NCI-H345 (cell line): ENCODE measurements around the gene AAR2.

Experiments used
- DNase-seq: peaks from one replicate; lab custom pipeline; 2025; lab: John Stamatoyannopoulos, UW

Gene AAR2

DNA sequence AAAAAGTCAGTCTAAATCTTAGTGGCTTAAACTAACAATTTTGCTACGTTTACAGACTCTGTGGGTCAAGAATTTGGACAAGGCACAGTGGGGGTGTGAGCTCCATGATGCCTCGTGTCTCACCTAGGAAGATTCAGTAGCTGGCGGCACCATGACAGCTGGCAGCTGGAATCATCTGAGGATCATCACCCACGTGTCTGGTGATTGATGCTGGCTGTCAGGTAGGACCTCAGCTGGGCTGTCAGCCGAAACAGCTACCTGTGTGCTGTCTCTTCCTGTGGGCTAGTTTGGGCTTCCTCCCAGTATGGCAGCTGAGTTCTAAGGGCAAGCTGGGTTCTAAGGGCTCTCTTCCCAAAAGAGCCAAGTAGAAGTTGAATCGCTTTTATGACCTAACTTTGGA lies 43.5 kb downstream of the AAR2 start:
- no peak for DNase-seq

DNA sequence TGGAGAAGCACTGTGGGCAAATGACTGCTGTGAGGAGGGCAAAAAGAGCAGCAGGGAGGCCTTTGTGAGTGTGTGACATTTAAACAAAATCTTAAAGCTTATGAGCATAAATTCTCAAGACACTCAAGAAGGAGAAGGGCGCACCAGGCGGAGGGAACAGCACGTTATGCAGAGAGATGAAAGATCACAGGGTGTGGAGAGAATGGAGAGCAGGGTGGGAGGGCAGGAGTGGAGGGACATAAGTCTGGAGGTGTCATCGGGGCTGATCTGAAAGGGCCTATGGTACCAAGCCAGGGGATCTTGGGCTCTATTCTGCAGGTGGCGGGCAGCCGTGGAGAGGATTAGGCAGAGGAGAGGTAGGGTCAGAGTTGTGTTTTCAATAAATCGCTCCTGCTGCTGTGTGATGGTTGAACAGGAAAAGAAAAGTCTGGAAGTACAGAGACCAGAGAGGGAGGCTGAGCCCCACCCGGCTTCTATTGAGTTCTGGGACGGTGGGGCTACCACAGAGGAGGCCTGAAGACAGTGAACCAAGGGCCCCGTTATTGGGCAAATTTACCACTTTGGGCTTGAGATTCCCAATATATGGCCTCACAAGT lies 45.6 kb downstream of the AAR2 start:
- DNase-seq, result no peak

DNA sequence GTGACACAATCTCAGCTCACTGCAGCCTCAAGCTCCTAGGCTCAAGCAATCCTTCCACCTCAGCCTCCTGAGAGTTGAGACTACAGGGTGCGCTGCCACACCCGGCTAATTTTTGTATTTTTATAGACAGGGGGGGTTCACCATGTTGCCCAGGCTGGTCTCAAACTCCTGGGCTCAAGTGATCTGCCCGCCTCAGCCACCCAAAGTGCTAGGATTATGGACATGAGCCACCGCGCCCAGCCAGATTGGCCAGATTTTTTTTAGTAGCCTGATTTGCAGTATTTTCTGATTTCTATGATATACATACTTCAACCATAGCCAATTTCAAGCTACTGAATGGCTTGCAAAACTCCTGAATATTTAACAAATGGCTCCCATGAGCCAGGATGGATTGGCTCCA lies 48.5 kb downstream of the AAR2 start:
- no peak for DNase-seq

DNA sequence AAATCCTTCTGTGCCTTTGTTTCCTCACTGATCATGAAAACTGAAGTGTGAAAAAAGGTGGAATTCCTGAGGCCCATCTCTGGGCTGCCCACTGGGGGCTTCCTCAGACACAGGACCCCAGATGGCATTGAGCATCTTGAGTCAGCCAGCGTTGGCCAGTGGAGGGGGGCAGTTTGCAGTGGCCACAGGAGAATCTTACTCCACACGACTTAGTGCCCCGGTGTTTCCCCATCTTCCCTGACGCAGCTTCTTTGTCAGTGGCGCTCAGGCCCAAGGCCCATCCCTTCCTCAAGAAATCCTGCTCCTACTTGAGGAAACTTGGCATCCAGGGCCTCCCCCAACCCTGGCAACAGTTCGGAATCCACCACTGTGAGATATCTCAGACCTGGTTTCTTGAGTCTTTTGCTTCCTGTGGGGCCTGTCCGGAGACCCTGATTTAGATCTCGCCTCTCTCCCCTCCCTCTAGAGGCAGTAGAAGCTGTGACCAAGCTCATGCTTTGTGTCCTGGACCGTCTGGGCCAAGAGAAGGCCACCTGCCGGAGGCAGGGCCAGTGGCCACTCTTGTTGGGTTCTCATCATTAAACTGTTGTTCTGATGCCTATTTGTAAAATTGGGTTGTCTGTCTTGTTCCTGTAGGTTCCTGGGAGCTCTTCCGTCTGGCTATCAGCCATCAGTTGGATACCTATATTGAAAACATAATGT lies 49.6 kb downstream of the AAR2 start:
- DNase-seq, result no peak

DNA sequence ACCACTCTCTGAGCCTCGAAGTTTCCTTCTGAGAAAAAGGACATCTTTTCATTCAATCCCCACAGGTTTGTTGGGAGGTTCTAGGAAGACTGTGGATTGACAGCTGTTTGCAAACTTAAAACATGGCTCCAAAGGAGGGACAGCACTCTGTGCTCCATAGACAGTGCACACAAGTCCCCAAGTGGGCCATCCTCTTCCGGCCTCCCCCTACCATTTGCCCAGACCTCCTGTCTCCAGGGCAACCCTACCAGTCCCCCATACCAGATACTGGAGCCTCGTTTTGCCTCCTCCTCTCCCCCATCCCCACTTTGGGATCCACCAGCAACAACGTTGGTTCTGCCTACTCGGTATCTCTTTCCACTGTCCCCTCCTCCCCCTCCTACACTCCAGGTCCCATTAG lies 61.4 kb downstream of the AAR2 start:
- DNase-seq, result no peak

DNA sequence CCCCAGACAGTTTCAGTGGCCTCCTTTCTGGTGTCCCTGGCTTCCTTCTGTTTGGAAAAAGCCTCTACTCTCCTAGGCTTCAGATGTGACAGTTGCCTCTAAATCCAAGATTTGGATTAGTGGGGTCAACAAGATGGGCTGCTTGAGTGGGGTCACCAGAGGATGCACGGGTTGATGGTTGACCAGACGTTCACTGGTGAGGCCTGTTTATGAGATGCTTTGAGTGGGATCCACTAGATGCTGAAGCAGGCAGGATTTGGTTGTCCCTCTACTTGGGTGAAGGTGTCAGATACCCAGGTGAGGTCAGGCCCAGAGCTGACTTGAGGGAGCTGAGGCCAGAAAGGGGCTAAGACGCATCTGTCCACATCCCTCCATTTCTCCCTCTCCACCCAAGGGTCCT lies 61.8 kb downstream of the AAR2 start:
- DNase-seq, result no peak

DNA sequence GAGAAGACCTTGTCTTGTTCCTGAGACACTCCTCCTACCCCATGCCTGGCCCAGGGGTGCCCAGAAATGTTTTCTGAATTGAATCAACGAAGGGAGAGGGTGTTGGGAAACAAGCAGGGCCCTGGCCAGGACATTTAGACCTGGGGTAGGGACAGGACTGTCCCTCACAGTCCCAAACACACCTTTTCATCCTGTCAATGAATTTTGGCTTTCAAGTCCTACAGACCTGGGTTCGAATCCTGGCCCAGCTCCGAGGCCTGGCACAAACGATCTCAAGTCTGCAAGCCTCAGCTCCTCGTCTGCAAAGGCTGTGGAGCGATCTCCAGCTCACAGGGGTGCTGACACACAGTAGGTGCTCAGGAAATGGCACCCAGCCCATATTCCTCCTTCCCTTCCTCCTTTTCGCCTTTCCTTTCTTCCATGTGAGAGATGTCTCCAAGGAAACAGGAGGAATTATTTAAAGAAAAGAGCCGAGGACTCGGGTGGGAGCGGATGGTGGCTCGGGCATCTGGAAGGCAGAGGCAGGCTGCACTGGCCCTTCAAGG lies 62.6 kb downstream of the AAR2 start:
- no peak for DNase-seq

DNA sequence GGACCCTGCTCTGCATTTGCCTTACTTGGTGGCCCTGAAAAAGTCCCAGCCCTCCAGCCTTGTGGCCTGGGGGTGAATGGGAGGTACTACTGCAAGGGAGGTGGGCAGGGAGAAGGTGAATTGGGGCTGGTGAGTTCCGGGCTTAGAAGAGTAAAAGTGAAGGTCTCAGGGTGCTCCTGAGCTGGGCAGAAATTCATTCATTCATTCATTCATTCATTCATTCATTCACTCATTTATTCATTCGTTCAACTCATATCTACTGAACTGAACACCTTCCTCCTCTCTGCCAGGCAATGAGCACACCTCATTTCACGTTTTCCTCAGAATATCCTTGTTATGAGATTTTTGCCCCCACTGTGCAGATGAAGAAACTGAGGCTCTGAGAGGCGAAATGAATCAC lies 63.2 kb downstream of the AAR2 start:
- no peak for DNase-seq

DNA sequence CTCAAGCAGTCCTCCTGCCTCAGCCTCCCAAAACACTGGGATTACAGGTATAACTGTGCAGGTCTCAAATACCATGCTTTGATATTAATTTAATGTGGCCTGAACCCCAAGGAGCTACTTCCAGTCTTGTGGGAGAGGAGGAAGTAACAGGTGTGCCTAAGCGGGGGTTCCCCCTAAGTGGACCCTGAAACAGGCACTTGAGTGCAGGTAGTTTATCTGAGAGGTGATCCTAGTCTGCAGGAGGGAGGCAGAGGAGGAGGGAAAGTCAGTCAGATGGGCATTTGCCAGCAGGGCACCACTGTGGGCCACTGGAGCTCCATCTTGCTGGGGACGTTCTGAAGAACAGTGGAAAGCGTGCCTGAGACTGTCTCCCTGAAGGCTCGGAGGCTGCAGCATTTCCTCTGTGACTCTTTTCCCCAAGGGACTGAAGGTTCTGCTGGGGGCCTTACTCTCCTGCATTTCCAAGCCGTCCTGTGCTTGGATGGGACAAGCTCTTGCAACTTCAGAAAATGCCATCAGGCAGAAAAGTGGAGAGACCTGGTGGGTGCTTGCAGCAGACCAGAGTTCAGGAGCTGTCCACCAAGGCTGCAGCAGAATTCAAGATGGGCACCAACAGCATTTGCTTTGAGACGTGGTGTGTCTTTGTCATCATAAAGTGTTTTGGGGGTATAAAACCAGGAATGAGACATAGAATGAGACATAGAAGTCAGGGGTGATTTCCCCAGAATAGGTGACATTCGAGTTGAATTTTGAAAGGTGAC lies 65.3 kb downstream of the AAR2 start:
- DNase-seq, result no peak

DNA sequence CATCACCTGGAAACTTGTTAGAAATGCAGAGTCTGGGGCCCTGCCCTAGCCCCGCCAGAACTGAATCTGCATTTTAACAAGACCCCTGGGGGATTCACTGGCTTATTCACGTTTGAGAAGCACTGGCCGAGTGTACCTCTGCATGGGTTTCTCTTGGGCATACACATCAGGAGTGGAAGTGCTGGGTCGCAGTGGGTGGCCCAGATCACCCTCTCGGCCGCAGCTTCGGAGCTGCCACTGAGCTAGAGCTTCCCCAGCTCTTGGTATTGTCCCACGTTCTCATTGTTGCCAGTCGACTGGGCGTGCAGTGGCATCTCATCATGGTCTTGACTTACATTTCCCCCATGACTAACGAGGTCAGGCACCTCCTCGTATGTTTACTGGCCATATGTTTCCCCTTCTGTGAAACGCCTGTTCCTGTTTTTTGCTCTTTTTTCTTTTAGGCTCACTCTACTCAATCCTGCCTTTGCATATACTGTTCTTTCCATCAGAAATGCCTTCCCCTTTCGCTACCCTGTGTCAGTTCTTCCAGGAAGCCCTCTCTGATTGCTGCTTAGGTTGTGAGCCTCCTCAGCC lies 66.8 kb downstream of the AAR2 start:
- no peak for DNase-seq

DNA sequence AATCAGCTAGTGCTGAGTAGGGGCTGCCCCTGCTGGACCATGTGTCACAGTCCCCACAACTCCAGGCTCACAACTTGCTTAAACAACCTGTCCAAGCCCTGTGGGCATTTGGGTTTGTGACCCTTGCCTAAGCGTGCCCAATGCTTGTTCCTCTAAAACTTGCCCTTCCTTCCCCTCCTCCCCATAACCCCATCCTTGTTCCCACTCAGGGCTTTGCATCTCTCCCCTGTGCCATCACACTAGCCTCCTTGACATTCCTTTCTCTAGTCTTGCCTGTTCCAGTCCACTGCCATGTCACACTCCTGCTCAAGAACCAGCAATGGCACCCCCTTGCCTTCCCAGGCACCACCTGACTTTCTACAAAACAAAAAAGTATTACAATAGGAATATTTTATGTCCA lies 67.6 kb downstream of the AAR2 start:
- no peak for DNase-seq

DNA sequence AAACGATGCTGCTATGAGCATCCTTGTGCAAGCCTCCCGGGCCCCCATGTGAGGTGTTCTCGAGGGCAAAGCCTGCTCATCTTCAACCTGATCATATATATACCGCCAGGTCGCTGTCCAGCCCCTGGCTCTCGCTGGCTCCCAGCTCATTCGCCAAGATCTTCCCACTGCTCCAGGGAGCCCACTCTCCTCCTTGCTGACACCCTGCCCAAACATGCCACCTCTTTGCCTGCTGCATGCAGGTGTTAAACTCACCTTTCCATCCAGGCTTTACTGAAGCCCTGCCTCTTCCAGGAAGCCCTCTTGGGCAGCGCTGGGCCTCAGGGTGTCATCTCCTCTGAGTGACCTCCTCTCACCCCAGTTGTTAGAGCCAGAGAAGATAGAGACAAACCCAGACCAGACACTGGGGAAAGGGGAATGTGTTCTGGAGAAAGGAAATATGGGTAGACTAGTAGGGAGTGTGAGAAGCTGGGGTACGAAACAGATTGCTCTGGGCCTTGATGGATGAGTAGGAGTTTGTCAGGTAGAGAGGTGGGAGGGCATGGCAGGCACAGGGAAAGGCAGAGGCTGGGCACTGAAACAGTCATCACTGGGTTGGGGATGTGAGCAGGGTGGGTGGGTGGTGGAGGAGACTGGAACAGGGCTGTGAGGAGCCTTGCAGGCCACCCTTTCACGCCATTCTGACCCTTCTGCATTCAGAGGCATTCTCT lies 68.7 kb downstream of the AAR2 start:
- DNase-seq, result no peak

DNA sequence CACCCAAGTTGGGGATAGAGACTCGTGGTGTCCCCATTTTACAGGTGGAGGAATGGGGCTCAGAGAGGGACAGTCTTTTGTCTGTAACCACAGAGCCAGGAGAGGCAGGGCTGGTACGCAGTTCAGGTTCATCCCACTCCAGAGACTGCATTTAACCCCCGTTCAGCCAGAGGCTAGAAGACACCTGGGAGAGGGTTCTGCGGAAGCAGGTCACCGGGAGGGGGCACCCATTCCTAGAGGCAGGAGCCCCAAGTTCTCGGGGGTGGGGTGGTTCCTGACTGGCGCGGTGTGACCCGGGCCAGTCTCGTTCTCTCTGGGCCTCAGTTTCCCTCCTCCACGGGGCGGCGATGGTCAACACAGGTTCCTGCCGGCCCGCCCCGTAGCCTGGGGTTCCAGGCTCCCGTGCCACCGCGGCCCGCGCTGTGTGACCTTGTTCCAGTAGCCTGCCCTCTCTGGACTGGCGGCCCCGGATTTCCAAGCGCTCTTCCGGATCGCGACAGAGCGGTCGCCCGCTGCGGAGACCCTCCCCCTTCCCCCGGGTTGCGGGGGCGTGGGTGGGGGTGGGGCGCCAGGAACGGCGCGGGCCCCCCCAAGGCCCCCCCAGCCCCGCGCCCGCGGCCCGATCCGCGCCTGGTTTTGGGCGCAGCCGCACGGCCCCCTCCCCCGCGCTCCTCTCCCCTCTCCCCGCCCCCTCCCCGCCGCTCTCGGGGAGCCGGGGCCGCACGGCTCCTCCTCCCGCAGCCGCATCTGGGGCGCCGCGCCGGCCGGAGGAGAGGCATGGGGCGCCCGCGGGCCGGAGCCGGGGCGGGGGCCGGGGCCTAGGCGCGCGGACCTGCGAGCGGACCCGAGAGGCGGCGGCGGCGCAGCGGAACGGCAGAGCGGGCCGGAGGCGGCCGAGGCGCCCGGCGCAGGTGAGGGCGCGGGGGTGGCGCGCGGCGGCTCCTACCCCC lies 69.6 kb downstream of the AAR2 start, which contains the start of gene DLGAP4:
Gene DLGAP4 (plus strand): TSS at position 738 of the 950 bp plus-strand sequence. CDS start 125,379 bp downstream, outside the sequence.
- no peak for DNase-seq
